ENCODE data around the gene HSPA2. TPM values are rescaled to one million over a fixed set of nuclear protein-coding genes. Genes with fewer than 3 reads are reported as not detected.
"Not testable (repeated sequence)": the region's sequence is repeated elsewhere in the genome, so short reads cannot be mapped to it uniquely, and the experiment has no call there.

HSPA2 gene
- polyA plus RNA-seq, 4 donors = 19.6 to 27.1 (median 22.5) TPM

DNA sequence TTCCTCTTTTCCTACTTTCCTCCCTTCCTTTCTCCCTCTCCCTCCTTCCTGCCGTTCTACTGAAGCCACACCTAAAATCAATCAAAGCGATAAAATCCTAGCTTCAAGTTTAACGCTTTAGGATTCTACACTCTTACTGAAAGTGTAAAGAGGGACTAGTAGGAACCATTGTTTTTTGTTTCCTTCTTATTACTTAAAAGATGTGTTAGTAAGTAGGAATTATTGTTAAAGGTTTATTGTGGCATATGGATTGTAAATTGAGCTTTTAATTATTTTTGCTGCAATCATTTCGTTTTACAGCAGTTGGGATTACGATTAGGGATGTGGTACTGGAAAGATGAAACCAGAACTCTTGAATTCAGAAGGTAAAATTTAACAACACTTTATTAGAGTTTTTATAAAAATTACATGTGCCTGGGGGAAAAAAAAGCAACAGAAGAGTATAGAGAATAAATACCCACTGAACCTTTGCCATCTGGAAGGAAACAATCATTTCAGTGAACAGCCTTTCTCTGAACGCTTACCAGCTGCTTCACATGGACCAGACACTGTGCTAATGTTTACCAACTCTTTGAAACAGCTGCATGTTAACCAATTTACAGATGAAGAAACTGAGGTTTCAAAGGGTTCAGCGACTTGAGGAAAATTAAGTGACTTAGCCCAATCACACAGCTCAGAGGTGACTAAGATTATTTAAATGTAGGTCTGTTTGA is 10.2 kb downstream of the HSPA2 start:
- no peak for DNase-seq (ENCODE audit: low read depth in 4 of 4, low spot score in 3 of 4)

DNA sequence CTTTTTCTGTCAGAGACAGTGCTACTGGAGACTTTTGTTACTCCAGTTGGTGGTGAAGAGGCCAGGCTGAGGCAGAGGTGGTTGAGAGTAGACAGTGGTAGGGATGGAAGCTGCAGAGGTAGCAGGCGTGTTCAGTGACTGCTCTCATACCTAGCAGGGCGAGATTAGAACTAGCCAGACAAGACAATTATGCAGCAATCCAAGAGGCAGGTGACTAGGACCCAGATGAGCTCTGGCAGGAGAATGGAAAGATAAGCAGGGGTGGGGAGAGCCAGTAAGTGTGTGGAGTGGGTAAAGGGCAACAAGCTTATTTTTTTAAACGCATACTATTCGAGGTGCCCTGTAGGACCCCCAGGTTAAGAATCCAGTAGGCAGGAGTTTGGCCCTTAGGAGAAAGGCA is 14.0 kb downstream of the HSPA2 start:
- DNase-seq (ENCODE audit: low read depth in 4 of 4, low spot score in 3 of 4) = no peak

DNA sequence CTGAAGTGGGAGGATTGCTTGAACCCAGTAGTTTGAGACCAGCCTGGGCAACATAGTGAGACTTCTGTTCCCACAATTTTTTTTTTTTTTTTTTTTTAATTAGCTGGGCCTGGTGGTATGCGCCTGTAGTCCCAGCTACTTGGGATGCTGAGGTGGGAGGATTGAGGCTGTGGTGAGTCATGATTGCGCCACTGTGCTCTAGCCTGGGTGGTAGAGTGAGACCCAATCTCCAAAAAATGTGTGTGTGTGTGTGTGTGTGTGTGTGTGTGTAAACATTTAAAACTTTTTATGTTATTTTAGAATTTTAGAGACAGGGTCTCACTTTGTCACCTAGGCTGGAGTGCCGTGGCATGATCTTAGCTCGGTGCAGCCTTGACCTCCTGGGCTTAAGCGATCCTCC is 16.0 kb downstream of the HSPA2 start:
- DNase-seq (ENCODE audit: low read depth in 4 of 4, low spot score in 3 of 4) = no peak

DNA sequence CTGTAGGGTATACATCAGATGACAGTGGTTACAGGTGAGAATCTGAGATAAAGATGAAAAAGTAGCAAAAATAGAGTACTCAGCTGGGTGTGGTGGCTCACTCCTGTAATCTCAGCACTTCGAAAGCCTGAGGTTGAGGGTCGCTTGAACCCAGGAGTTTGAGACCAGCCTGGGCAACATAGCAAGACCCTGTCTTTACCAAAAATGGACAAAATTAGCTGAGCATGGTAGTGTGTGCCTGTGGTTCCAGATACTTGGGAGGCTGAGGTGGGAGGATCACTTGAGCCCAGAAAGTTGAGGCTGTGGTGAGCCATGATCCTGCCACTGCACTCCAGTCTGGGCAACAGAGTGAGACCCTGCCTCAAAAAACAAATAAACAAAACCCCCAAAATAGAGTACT is 17.7 kb downstream of the HSPA2 start:
- not testable (repeated sequence) for DNase-seq (ENCODE audit: low read depth in 4 of 4, low spot score in 3 of 4)

DNA sequence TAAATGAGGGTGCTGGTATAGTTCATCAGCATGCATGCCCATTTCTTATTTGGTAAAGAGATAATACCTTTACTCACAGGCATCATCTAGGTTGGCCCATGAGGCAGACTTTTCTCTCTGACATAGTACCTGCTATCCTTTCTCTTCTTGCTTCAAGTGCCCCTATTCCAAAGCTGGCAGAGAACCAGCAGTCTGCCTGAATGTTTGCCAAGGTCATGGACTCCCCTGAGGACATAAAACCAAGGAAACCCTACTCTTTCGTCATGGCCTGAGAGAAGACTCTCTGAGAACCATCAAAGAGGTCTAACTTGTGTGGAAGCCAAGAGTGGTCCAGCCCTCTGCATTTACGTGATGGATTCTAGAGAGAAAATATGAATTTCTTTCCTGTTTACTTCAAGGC is 21.1 kb downstream of the HSPA2 start:
- no peak for DNase-seq (ENCODE audit: low read depth in 4 of 4, low spot score in 3 of 4)

DNA sequence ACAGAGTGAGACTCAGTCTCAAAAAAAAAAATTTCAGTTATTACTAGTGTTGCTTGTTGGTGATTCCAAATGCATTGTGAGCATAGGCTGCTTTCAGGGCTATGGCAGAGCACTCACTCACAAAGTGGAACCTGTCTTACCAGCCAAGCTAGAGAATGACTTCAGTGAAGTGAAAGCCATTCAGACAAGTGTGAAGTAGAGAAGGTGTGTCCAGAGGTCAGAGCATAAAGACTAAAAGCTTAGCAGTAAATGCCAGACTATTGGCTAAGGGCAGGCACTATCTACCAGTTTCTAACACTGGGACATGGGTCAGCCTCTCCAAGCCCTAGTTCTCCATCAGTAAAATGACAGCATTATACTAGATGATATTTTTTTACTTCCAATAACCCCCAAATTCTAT is 21.9 kb downstream of the HSPA2 start:
- no peak for DNase-seq (ENCODE audit: low read depth in 4 of 4, low spot score in 3 of 4)

DNA sequence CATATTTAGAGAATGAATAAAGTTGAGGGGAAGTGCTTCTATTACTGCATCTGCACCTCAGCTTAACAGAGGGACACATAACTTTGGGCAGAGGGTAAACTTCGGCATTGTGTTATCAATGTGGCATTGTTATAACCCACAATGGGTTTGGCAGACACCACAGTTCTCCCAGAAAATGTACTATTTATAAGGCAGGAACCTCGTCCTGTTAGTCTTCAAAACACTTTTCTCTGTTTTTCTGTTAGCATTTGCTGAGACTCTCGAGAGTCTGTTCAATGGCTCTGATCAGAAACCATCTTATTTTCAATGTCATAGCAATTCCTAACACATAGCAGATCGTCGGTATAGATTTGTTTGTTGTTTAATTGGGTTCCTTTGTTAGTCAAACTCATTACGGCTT is 23.2 kb downstream of the HSPA2 start:
- DNase-seq (ENCODE audit: low read depth in 4 of 4, low spot score in 3 of 4) = no peak

DNA sequence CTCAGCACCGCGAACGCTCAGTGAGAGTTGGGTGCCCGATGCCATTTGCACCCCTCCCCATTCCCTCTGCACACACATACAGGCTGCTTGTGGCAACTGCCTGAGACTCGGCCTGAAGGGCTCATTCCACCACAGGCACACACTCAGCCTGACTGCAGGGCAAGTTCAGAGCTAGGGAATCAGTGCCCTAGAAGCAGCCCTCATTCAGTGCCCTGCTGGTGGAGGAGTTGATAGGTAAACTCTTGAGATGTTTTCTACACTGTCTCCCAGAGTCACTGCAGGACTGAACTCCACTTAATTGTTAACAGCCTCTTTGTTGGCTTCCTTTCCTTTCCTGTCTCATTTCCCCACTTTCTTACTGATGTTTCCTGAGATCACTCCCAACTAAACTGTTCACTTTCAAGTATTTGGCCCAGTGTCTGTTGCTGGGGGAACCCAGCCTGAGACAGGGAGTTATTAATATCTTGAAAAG is 26.1 kb downstream of the HSPA2 start:
- DNase-seq (ENCODE audit: low read depth in 4 of 4, low spot score in 3 of 4) = no peak

DNA sequence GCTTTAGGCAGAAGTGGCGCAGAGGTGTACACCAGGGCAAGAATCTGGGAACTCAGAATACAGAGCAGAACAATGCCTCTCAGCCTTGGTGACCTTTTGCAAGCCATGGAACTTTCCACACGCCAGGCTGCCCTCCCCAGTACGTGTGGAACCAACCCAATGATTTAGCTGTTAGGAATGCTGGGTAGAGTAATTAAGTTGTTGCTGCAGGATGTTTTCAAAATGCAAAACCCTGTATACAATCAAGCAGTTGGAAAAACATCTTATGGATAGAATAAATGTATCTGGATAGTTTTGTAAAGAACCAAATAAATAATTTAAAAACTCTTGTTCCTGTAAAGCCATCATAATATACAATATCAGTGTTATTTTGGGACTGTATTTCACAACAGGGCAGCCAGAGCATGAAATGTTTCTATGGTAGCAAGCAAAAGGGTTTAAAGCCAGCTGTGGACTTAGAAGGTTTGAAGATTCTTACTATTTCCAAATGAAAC is 28.6 kb downstream of the HSPA2 start:
- no peak for DNase-seq (ENCODE audit: low read depth in 4 of 4, low spot score in 3 of 4)

DNA sequence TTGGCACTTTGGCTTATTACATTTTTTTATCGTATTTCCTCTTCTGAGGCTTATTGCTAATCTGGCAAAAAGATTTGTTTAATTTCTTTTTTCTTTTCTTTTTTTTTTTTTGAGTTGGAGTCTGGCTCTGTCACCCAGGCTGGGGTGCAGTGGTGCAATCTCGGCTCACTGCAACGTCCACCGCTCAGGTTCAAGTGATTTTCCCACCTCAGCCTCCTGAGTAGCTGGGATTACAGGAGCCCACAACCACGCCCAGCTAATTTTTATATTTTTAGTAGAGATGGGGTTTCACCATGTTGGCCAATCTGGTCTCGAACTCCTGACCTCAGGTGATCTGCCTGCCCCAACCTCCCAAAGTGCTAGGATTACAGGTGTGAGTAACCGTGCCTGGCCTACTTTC is 29.1 kb downstream of the HSPA2 start:
- DNase-seq (ENCODE audit: low read depth in 4 of 4, low spot score in 3 of 4) = not testable (repeated sequence)

DNA sequence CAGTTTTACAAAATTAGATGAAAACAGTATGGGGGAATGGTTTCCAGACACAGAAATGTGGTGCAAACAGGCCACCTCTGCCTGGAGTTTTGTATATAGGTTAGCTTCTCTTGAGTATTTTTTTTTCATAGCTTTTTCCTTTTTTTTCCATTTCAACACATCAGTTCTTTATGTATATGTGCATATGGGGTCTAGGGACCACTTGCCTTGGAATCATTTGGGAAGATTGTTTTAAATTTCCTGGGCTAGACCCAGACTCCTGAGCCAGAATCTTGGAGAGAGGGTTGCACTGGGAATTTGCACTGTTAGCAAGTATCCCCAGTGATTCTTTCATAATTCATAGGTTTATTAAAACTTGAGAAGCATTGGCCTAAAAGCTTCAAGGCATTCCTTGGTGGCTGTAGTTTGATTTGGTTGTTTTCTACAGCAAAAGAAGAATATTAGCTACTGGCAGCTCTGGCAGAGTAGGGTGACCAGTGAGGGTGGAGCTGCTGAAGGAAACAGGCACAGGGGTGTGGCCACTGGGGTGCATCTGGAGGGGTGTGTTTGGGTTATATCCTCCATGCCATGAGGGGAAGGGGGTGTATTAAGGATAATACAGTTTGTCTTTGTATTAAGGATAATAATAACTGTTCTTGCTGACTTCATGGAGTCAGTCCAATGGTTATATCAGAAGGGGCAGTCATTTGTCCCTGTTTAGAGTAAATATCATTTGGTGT is 32.0 kb downstream of the HSPA2 start:
- DNase-seq (ENCODE audit: low read depth in 4 of 4, low spot score in 3 of 4) = no peak

DNA sequence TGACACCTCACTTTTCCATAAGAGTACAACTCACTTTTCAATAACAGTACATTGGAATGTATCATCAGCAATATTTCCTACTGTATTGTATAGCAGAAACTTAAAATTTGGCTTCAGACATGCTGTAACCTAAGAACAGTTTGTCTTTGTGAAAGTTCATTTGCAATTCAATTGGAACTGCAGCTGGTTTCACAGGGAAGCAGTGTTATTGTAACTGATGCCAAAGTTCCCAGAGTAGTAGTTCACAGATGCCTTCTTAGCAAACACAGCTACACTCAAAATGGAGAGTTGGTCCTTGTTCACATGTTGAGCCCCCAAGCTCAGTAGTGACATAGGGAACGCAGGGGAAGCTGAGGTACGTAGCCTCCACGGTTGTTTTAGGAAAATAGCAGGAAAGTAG is 32.6 kb downstream of the HSPA2 start:
- no peak for DNase-seq (ENCODE audit: low read depth in 4 of 4, low spot score in 3 of 4)

DNA sequence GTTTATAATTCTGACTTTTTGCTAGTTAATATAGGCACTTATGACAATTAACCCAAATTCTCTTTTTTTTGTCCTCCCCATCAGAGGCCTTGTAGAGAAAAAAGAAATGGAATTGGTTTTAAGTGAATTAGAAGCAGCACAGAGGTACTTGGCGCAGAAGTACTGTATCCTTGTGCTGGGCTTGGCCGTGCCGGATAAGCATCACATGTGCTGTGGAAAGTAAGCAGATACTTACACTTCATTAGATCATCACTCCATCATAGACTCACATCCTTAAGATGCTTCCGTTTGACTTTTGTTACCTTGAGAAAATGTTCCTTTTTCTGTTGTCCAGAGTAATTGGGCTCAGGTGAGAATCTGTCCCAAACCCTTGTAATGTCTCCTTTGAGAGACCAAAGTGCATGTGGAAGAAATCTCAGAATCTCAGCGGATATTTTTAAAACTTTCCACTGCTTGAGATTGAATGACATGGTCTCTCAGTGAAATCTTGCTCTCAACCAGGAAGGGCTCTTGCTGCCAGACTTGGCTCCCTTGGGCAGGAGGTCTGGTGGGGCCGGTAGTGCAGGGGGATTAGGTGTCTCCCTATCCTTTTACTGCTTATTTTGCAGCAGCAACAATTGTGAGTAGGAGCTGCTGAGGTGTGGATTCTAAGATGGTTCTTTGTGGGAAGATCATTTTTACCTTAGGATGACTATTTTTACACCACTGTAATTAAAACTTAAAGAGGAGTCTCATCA is 34.0 kb downstream of the HSPA2 start:
- DNase-seq (ENCODE audit: low read depth in 4 of 4, low spot score in 3 of 4) = no peak

DNA sequence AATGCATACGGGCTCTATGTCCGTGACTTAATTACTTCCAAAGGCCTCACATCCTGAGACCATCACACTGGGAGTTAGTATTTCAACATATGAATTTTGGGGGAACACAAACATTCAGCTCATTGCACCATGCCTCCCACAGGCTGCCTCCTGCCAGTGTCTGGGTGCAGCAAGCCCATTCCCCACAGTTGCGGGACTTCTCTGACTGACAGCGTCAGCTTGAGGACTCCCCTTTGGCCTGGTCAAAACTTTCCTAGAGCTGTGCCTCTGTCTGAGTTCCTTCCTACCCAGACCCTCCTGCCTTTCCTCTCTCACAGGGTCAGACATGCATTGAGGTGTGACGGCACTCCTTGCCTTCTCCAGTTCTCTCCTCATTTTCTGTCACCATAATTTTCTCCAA is 36.7 kb downstream of the HSPA2 start:
- no peak for DNase-seq (ENCODE audit: low read depth in 4 of 4, low spot score in 3 of 4)

DNA sequence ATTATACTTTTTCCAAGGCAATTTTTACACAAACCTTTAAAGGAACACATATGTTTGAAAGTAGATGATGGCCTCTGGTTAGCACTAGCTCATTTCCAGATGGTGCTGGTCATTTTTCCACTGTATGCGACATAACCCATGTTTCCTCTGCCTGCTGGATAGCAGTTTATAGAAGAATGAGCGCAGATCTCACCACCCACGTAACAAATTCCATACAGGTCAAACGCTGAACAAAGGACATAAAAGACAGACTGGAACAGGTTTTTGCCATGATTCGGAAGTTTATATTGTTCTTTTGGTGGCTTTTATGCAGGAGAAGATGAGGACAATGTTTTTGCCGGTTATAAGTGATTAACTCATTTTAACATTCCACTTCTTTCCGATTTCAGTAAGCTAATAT is 39.9 kb downstream of the HSPA2 start:
- DNase-seq (ENCODE audit: low read depth in 4 of 4, low spot score in 3 of 4) = no peak

DNA sequence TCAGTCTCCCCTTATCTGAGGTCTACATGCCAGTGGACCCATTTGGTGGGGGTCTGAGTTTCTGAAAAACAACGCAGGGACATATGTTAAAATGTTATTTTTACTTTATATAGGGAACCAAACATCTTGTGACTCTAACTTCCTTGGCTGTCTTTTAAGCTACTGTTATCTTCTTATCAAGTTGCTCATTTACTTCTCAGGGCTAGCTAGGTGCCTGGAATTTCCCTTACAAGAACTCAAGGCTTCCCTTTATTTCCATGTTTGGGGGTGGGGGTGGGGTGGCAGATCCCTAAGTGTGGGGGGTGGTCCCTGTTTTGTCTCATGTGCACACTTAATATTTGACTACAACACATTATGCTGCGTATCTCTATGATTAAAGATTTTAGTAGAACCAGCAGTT is 40.8 kb downstream of the HSPA2 start:
- DNase-seq (ENCODE audit: low read depth in 4 of 4, low spot score in 3 of 4) = no peak

DNA sequence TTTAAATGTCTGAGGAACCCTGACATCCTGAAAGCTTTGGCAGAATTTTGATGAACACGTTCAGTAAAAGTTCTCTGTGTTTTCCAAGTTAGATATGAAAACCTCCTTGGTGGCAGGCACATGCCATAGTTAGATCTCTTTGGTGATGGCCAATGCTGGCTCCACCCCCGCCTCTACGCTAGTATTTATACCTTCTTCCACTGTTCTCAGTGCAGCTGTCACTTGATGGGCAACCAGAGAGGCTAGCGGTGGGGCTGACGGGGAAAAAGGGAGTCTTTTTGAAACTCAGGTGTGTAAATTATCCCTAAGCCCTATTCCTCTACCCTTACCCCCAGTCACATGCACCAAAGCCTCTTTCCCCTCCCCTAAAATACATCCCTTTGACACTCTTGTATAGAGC is 41.3 kb downstream of the HSPA2 start:
- DNase-seq (ENCODE audit: low read depth in 4 of 4, low spot score in 3 of 4) = no peak

DNA sequence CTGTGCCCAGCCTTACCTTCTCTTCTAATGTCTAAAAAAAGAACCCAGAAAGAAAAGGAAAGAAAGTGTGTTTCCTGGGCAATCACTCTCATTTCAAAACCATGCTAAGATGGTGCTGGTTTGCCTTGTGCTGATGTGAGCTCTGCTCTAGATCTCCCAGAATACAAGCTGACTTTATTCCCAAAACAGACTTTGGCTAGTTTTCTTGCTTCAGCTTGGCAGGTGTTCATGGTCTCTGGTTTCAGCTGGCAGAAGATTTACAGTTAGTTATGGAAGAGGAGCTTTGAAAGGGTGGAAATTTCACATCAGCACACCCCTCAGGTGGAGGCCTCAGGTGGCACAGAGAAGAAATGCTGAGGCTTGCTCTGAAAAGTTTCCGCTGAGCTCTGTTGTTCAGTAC is 43.6 kb downstream of the HSPA2 start:
- DNase-seq (ENCODE audit: low read depth in 4 of 4, low spot score in 3 of 4) = no peak

DNA sequence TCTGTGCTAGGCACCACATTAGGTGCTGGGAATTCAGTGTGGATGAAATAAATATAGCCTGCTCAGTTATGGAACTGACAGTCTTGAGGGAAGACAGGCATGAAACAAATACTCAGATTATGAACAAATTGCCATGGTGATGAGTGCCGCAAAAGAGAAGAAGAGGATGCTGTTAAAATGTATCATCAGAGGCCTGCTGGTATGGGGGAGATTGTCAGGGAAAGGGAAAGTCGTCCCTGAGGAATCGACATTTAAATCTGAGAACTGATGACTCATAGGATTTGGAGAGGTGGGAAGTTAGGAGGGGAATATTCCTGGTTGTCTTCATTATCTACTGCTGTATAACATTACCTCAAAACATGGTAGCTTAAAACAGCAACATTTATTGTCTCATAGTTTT is 51.3 kb downstream of the HSPA2 start:
- no peak for DNase-seq (ENCODE audit: low read depth in 4 of 4, low spot score in 3 of 4)

Measured in left renal pelvis (tissue), 4 donors.